GM12873 (cell line): Measurements from ENCODE around the gene CFAP99.

Experiments used
- CTCF ChIP-seq: IDR thresholded peaks from 2 replicates; pipeline ENCODE4 v1.5.1; 2012; ENCODE audit warnings: low read depth, mild to moderate bottlenecking, moderate library complexity, low read length, control low read depth; ENCODE audit not compliant: insufficient read depth; ENCODE audit errors: missing control alignments

CFAP99 gene

GRCh38 chr4:2445130-2445529 is 26.4 kb downstream of the CFAP99 start:
- TF ChIP-seq CTCF, result no peak

GRCh38 chr4:2445571-2445970 is 26.8 kb downstream of the CFAP99 start:
- TF ChIP-seq CTCF, result no peak

- TF ChIP-seq CTCF, result no peak
Observed at GRCh38 chr4:2446656-2447564, 28.2 kb downstream of the CFAP99 start.

GRCh38 chr4:2448589-2448988 is 29.8 kb downstream of the CFAP99 start:
- TF ChIP-seq CTCF, result no peak

- no peak for TF ChIP-seq CTCF
Observed at GRCh38 chr4:2449051-2449450, 30.3 kb downstream of the CFAP99 start.

- no peak for TF ChIP-seq CTCF
Observed at GRCh38 chr4:2449511-2450392, 31.0 kb downstream of the CFAP99 start.
